ENCODE measurements around the gene SLC7A14.

The SLC7A14 gene

DNA sequence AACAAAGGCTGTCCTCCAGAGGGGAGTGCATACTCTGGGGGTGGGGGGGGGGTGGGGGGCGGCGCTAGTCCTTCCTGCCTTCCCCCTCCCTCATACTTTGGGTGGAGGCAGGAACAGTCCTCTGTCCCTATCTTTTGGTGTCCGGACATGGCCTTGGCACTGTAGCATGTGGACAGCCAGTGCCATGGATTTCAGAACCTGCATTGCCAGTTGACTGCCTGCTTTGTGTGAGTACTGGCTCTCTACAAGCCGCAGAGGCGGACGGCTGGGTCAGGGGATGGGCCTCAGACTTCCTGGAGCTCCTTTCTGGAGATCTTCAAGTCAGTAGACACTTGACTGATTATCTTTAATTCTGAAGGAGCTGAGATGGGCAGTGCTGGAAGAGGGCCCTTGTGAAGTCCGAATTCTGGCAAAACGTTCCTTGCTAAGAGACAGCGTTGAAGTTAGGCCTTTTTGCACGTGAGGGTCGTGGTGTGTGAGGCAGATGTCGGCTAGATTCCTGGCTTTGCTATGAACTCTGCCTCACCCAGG lies 164.7 kb downstream of the SLC7A14 start:
- H3K4me3 Mint-ChIP-seq: no peak overlapping the region
- H3K27ac Mint-ChIP-seq (ENCODE audit: low read depth): no peak overlapping the region
- H3K27me3 Mint-ChIP-seq: peaks cover 64% of the 10 kb centered on the region
- no peak for DNase-seq (ENCODE audit: low spot score in 2 of 2)
- H3K9me3 Mint-ChIP-seq: no peaks in the 10 kb centered on the region
- no peak for ATAC-seq (replicated peaks; ENCODE audit: extremely low read depth, poor library complexity, severe bottlenecking)
- peaks cover 5% of the 10 kb centered on the region for H3K4me1 Mint-ChIP-seq
- H3K36me3 Mint-ChIP-seq (ENCODE audit: insufficient read depth): no peaks in the 10 kb centered on the region

DNA sequence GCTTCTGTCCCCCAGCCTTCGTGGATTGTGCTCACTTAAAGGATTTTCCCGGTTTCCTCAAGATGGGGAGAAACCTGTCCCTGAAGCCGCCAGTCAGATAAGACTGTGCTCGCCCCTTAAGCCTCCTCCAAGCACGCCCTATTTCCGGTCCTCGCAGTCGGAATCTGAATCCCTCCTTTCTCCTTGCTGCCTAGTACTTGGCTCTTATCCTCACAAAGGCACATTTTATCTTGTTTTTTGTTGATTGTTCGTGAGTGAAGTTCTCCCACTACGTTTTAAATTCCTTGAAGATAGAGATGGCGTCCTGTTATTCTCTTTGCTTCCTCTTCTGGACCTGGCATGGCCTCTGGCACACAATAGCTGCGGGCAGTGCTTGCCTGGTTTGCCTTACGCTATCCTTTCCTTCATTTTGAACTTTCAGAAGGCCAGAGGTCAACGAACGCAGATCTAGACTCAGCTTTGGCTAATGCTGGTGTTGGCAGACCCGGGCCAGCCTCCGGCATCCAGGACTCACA lies 165.5 kb downstream of the SLC7A14 start:
- no peak overlapping the region for H3K4me3 Mint-ChIP-seq
- no peaks in the 10 kb centered on the region for H3K36me3 Mint-ChIP-seq (ENCODE audit: insufficient read depth)
- H3K27ac Mint-ChIP-seq (ENCODE audit: low read depth): no peak overlapping the region
- H3K9me3 Mint-ChIP-seq: no peaks in the 10 kb centered on the region
- H3K4me1 Mint-ChIP-seq: peaks cover 5% of the 10 kb centered on the region
- no peak for ATAC-seq (replicated peaks; ENCODE audit: extremely low read depth, poor library complexity, severe bottlenecking)
- peaks cover 66% of the 10 kb centered on the region for H3K27me3 Mint-ChIP-seq
- no peak for DNase-seq (ENCODE audit: low spot score in 2 of 2)

DNA sequence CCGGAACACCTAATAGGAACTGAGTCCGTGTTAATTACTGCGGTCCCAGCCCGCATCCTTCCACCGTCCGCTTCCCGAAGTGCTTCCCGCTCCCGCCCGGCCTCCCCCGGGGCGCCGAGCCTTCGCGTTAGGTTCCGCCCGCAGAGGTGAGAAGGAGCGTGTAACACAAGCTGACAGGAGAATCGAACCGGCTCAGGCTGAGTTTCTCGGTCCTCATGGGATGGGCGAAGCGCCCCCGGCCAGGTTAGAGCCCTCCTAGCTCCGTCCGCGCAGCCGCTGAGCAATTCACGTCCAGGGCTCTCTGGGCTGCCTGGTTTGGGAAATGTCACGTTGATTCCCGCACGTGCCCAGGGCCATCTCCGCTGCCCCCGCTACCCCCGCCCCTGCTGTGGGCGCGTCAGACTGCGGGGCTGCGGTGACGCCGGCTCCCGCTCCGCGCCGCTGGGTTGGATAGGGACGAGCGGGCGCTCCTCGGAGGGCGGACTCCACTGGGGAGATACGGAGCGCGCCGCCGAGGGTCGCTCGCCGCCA lies 166.3 kb downstream of the SLC7A14 start:
- Mint-ChIP-seq H3K4me1 (peaks cover 5% of the 10 kb centered on the region), H3K27me3 (peaks cover 69% of the 10 kb centered on the region), H3K36me3 (ENCODE audit: insufficient read depth) (no peaks in the 10 kb centered on the region), H3K9me3 (no peaks in the 10 kb centered on the region), H3K4me3 (no peak overlapping the region), H3K27ac (ENCODE audit: low read depth) (no peak overlapping the region)
- ATAC-seq (replicated peaks; ENCODE audit: extremely low read depth, poor library complexity, severe bottlenecking) (no peak), DNase-seq (ENCODE audit: low spot score in 2 of 2) (no peak)

DNA sequence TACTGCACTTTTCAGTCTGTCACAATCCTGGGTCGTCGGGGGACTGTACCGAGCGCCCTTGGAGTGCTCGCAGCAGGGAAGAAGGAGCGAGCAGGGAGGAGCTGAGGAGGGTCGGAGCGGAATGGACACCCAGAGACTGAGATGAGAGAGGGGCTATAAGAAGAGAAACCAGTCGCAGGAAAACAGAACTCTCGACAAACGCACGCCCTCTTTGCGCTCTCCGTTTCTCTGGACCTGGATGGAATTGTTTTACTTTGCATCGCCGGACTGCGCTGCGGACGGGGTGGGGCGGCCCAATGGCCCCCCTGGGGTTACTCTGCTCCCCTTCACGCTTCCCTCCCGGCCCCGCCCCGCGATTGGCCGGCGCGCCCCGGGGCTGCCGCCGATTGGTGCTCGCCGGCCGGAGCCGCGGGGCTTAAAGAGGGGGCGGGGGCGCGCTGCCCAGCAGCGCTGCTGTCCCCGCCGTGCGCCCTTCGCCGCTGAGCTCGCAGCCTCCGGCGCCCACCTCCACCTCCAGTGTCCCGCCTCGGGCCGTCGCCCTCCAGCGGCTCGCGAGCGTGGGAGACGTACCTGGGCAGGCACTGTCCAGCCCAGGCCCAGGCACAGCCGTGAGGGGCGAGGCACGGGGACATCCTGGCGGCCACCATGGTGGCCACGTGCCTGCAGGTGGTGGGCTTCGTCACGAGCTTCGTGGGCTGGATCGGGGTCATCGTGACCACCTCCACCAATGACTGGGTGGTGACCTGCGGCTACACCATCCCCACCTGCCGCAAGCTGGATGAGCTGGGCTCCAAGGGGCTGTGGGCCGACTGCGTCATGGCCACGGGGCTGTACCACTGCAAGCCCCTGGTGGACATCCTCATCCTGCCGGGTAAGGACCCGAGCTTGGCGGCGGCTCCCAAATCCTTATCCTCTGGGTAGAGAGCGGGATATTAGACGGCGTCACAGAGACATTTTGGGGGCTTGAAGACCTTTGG lies 167.2 kb downstream of the SLC7A14 start, which contains the start of gene CLDN11:
Gene CLDN11, plus strand, starts transcription at position 447 of the 977 bp plus-strand sequence. Its CDS starts 199 bp downstream, at position 646.
- DNase-seq (ENCODE audit: low spot score in 2 of 2): no peak
- no peak for ATAC-seq (replicated peaks; ENCODE audit: extremely low read depth, poor library complexity, severe bottlenecking)
- Mint-ChIP-seq H3K4me1 (peaks cover 5% of the 10 kb centered on the region), H3K36me3 (ENCODE audit: insufficient read depth) (no peaks in the 10 kb centered on the region), H3K27ac (ENCODE audit: low read depth) (no peak within 1 kb of the TSS), H3K4me3 (peak within 1 kb of the TSS; percentile 57), H3K9me3 (no peaks in the 10 kb centered on the region), H3K27me3 (peaks cover 69% of the 10 kb centered on the region)

DNA sequence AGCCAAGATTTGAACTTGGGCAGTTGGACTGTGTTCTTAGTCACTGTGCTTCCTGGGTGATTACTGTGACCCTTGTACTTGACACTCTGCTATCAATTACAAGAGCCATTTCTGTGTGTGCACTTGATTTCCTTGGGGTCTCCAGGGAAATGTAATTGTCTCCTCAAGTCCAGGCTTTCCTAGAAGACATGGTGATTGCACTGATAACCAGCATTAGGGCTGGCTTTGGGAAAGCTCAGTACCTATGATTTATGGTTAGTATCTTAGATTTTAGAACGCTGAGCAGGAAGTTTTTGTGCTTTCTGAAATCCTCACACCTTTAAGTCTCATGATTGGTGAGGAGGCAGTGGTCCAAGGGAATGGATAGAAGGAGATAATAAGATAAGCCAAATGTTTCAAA lies 168.8 kb downstream of the SLC7A14 start:
- Mint-ChIP-seq H3K27ac (ENCODE audit: low read depth) (no peak overlapping the region), H3K27me3 (peaks cover 69% of the 10 kb centered on the region), H3K36me3 (ENCODE audit: insufficient read depth) (no peaks in the 10 kb centered on the region), H3K4me3 (no peak overlapping the region), H3K9me3 (no peaks in the 10 kb centered on the region), H3K4me1 (peaks cover 5% of the 10 kb centered on the region)
- ATAC-seq (replicated peaks; ENCODE audit: extremely low read depth, poor library complexity, severe bottlenecking) (no peak), DNase-seq (ENCODE audit: low spot score in 2 of 2) (no peak)

DNA sequence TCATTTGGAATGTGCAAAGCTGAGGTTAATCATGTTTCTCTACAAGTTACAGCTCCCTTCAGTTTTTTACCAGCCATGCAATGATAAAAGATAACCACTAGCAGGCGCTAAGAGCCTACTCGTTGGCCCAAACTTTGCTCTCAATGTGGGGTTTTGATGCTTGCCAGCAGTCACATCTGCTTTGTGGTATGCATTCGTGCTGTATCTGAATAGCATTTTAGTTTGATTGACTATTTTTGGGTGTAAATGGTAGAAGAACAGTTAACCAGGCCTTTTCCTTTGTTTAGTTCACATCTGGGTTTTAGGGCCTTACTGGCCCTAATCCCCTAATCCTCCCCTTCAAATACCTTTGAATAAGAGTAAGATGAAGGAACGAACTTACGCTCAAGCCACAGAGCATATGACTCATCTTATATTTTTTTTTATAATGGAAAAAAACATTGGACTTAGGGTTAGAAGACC lies 171.6 kb downstream of the SLC7A14 start:
- no peak for DNase-seq (ENCODE audit: low spot score in 2 of 2)
- Mint-ChIP-seq H3K9me3 (no peaks in the 10 kb centered on the region), H3K27me3 (peaks cover 42% of the 10 kb centered on the region), H3K27ac (ENCODE audit: low read depth) (no peak overlapping the region), H3K4me1 (peaks cover 5% of the 10 kb centered on the region), H3K4me3 (no peak overlapping the region), H3K36me3 (ENCODE audit: insufficient read depth) (no peaks in the 10 kb centered on the region)
- ATAC-seq (replicated peaks; ENCODE audit: extremely low read depth, poor library complexity, severe bottlenecking): peak; percentile 40

DNA sequence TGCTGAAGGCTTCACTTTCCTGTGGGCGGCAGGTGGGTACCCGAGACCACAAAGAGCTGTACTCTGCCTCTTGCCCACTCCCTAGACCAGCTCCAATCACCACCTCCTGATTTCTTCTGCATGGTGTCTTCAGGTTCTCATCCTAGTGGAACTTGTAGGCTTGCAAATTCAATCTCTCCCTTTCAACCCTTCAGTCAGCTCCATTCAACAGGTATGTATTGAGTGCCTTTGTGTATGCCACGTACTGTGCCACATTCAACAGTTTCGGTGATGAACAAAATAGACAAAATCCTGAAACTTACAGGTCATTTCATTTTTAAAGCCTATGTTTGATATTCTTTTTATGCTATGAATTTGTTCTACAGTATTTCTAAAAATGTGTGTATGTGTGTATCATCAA lies 172.6 kb downstream of the SLC7A14 start:
- DNase-seq (ENCODE audit: low spot score in 2 of 2): no peak
- Mint-ChIP-seq H3K9me3 (no peaks in the 10 kb centered on the region), H3K36me3 (ENCODE audit: insufficient read depth) (no peaks in the 10 kb centered on the region), H3K27me3 (peaks cover 32% of the 10 kb centered on the region), H3K4me1 (peaks cover 3% of the 10 kb centered on the region), H3K27ac (ENCODE audit: low read depth) (no peak overlapping the region), H3K4me3 (no peak overlapping the region)
- ATAC-seq (replicated peaks; ENCODE audit: extremely low read depth, poor library complexity, severe bottlenecking): no peak

DNA sequence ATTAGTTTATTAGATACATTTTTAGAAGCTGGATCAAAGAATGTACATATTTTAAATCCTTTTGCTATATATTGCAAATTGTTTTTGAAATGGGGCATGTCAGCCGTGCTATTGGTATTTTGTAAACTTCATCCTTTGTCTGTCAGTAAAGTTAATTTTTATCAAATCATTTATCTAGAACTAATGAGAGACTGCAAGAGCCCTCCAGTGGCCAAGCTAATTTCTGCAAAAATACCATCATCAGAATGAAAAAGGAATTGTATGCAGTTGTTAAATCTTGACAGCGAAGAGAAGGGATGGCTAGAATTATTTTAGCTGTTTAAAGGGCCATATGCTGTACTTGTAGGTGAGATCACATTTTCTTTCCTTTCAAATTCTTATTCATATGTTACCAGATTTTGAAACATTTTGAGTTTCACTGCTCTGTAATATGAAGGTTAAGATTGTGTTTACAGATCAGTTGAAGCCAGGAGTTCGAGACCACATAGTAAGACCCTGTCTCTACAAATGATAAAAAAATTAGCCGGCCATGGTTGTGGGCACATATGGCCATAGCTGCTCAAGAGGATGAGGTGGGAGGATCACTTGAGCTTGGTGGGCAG lies 175.3 kb downstream of the SLC7A14 start:
- Mint-ChIP-seq H3K9me3 (no peaks in the 10 kb centered on the region), H3K27ac (ENCODE audit: low read depth) (no peak overlapping the region), H3K4me1 (no peaks in the 10 kb centered on the region), H3K4me3 (no peak overlapping the region), H3K36me3 (ENCODE audit: insufficient read depth) (no peaks in the 10 kb centered on the region), H3K27me3 (peaks cover 5% of the 10 kb centered on the region)
- ATAC-seq (replicated peaks; ENCODE audit: extremely low read depth, poor library complexity, severe bottlenecking) (no peak), DNase-seq (ENCODE audit: low spot score in 2 of 2) (no peak)
